Measurements from ENCODE around the gene LRP1B.

Gene LRP1B

GRCh38 chr2:141911485-141912066 is 219.2 kb downstream of the LRP1B start:
- no peak for DNase-seq (ENCODE audit: low spot score)
- TF ChIP-seq CTCF (IDR thresholded peaks at IDR 0.05), result no peak
- no peak overlapping the region for H3K27ac ChIP-seq
- H3K4me3 ChIP-seq, result no peak overlapping the region

GRCh38 chr2:141906678-141907077 is 224.1 kb downstream of the LRP1B start:
- DNase-seq (ENCODE audit: low spot score), result no peak

GRCh38 chr2:141900826-141901225 is 230.0 kb downstream of the LRP1B start:
- Histone ChIP-seq H3K27ac (no peak overlapping the region), H3K4me3 (no peak overlapping the region)
- no peak for DNase-seq (ENCODE audit: low spot score)
- no peak for TF ChIP-seq CTCF (IDR thresholded peaks at IDR 0.05)

More at GRCh38 chr2:141906678-141907077, 224.1 kb downstream of the LRP1B start:
- no peak overlapping the region for H3K27ac ChIP-seq
- no peak overlapping the region for H3K4me3 ChIP-seq
- TF ChIP-seq CTCF (IDR thresholded peaks at IDR 0.05), result no peak

GRCh38 chr2:141899740-141900139 is 231.1 kb downstream of the LRP1B start:
- no peak overlapping the region for H3K27ac ChIP-seq
- H3K4me3 ChIP-seq, result no peak overlapping the region
- no peak for DNase-seq (ENCODE audit: low spot score)
- TF ChIP-seq CTCF (IDR thresholded peaks at IDR 0.05), result no peak

GRCh38 chr2:141889788-141890187 is 241.0 kb downstream of the LRP1B start:
- no peak for TF ChIP-seq CTCF (IDR thresholded peaks at IDR 0.05)
- H3K4me3 ChIP-seq, result no peak overlapping the region
- DNase-seq (ENCODE audit: low spot score), result no peak
- no peak overlapping the region for H3K27ac ChIP-seq

- no peak for DNase-seq (ENCODE audit: low spot score)
- no peak for TF ChIP-seq CTCF (IDR thresholded peaks at IDR 0.05)
- H3K4me3 ChIP-seq, result no peak overlapping the region
- H3K27ac ChIP-seq, result no peak overlapping the region
Observed at GRCh38 chr2:141888987-141889555, 241.7 kb downstream of the LRP1B start.

- H3K4me3 ChIP-seq, result no peak overlapping the region
- H3K27ac ChIP-seq, result no peak overlapping the region
- TF ChIP-seq CTCF (IDR thresholded peaks at IDR 0.05), result no peak
- no peak for DNase-seq (ENCODE audit: low spot score)
Observed at GRCh38 chr2:141887363-141887762, 243.5 kb downstream of the LRP1B start.

Measured in coronary artery (tissue), 2 donors.